ENCODE data around the gene LIMCH1. TPM values are rescaled to one million over a fixed set of nuclear protein-coding genes. Genes with fewer than 3 reads are reported as not detected.
A peak's percentile ranks its signal among the peaks of the same experiment; 100 is the strongest.

The LIMCH1 gene
- total RNA-seq, 1 donor = 9.0 TPM

- no peak within 1 kb of the TSS for H2AFZ ChIP-seq (ENCODE audit: low read length)
- no peak for TF ChIP-seq CTCF (IDR thresholded peaks at IDR 0.05; ENCODE audit: extremely low read depth, low read depth, low read length)
- H3K4me2 ChIP-seq (ENCODE audit: insufficient read depth, low read length) = no peak within 1 kb of the TSS
- no peak within 1 kb of the TSS for H3K4me3 ChIP-seq (ENCODE audit: insufficient read depth, low read length)
- no peaks in the 10 kb centered on the region for H4K20me1 ChIP-seq (ENCODE audit: insufficient read depth, low read length)
- H3K27me3 ChIP-seq (ENCODE audit: insufficient read depth, low read length) = peaks cover 97% of the 10 kb centered on the region
- no peaks in the 10 kb centered on the region for H3K79me2 ChIP-seq (ENCODE audit: insufficient read depth, low read length)
- no peaks in the 10 kb centered on the region for H3K4me1 ChIP-seq (ENCODE audit: insufficient read depth, low read length)
- H3K36me3 ChIP-seq (ENCODE audit: insufficient read depth, low read length) = no peaks in the 10 kb centered on the region
- peak; percentile 75 for DNase-seq (ENCODE audit: insufficient read length, low spot score, missing footprints)
- no peak within 1 kb of the TSS for H3K27ac ChIP-seq (ENCODE audit: low read depth, low read length)
- no peaks in the 10 kb centered on the region for H3K9me3 ChIP-seq (ENCODE audit: low read depth, low read length)
Measured at GRCh38 chr4:41748571-41749475, 210.9 kb downstream of the LIMCH1 start, which contains the start of gene PHOX2B. Gene PHOX2B (minus strand): TSS chr4:41748725. CDS start chr4:41748610, 115 bp downstream.

- H3K9me3 ChIP-seq (ENCODE audit: low read depth, low read length) = no peaks in the 10 kb centered on the region
- H3K27ac ChIP-seq (ENCODE audit: low read depth, low read length) = no peak overlapping the region
- no peak overlapping the region for H2AFZ ChIP-seq (ENCODE audit: low read length)
- peaks cover 89% of the 10 kb centered on the region for H3K27me3 ChIP-seq (ENCODE audit: insufficient read depth, low read length)
- H3K79me2 ChIP-seq (ENCODE audit: insufficient read depth, low read length) = no peaks in the 10 kb centered on the region
- H3K36me3 ChIP-seq (ENCODE audit: insufficient read depth, low read length) = no peaks in the 10 kb centered on the region
- no peak for TF ChIP-seq CTCF (IDR thresholded peaks at IDR 0.05; ENCODE audit: extremely low read depth, low read depth, low read length)
- H3K4me3 ChIP-seq (ENCODE audit: insufficient read depth, low read length) = no peak overlapping the region
- H4K20me1 ChIP-seq (ENCODE audit: insufficient read depth, low read length) = no peaks in the 10 kb centered on the region
- no peak for DNase-seq (ENCODE audit: insufficient read length, low spot score, missing footprints)
- no peaks in the 10 kb centered on the region for H3K4me1 ChIP-seq (ENCODE audit: insufficient read depth, low read length)
- no peak overlapping the region for H3K4me2 ChIP-seq (ENCODE audit: insufficient read depth, low read length)
Measured at GRCh38 chr4:41749631-41750039, 211.7 kb downstream of the LIMCH1 start.

Other genes starting within 250 kb of the LIMCH1 start
- gene PHOX2B, start 210.6 kb downstream of the LIMCH1 start, total RNA-seq = not detected in 2 replicates

Measured in osteoblast (primary cell).